HFFc6 (cell line): ENCODE data around the gene GABRB2. TPM values are rescaled to one million over a fixed set of nuclear protein-coding genes. Genes with fewer than 3 reads are reported as not detected.

Source experiments
- DNase-seq: peaks from one replicate; pipeline ENCODE4 v3.0.0-alpha.2; 2018
- H3K27ac Mint-ChIP-seq: 2 replicates; pipeline ENCODE4 v1.8.0; 2020; ENCODE audit warnings: mild to moderate bottlenecking, mixed read lengths
- H3K27me3 Mint-ChIP-seq: 2 replicates; pipeline ENCODE4 v1.8.0; 2021; ENCODE audit warnings: mild to moderate bottlenecking, moderate library complexity, mixed read lengths; ENCODE audit not compliant: insufficient read depth
- H3K36me3 Mint-ChIP-seq: 2 replicates; pipeline ENCODE4 v1.8.0; 2021; ENCODE audit warnings: low read depth, mixed read lengths
- H3K4me1 Mint-ChIP-seq: 2 replicates; pipeline ENCODE4 v1.8.0; 2020; ENCODE audit warnings: low read depth, mixed read lengths
- H3K4me3 Mint-ChIP-seq: 2 replicates; pipeline ENCODE4 v1.8.0; 2020; ENCODE audit warnings: mild to moderate bottlenecking, moderate library complexity, mixed read lengths
- H3K9me3 Mint-ChIP-seq: 2 replicates; pipeline ENCODE4 v1.8.0; 2020; ENCODE audit warnings: mild to moderate bottlenecking, mixed read lengths
- total RNA-seq, 6 experiments: library from RNA; stranded (reverse); fragmentation: NEBNext Ultra II Directional; extraction: Animal tissue kit (Norgen Biotek cat#: 25700); gene quantifications; 2 replicates in 1 of 6; 3 replicates in 5 of 6; pipeline ENCODE4 v1.2.3, GENCODE V29; 2021
- TF ChIP-seq, protein P1 (sequence below): fragments of 200-600 bp; sonication (generic); IDR thresholded peaks from 2 replicates; pipeline ENCODE4 v1.5.0; 2021; ENCODE audit warnings: antibody characterized with exemption, mild to moderate bottlenecking

The GABRB2 gene
- total RNA-seq, 6 experiments from 2014 or later = not detected

DNA sequence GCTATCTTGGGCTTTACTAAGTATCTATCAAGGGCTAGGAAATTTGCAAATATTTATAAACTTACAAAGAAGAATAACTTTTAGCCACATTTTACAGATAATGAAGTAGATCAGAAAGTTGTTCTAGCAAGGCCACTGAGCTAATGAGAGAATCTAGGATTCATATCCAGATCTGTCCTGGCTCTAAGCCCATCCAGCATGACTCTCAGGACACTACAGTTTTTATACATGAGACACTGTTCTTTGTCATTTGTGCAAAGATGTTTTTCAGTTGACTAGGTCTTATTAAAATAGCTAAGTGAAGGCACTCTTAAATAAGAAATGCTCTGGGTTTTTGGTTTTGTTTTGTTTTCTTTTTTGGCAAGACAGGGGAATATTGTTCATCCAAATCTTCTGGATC is 273.1 kb downstream of the GABRB2 start:
- H3K27me3 Mint-ChIP-seq = no peaks in the 10 kb centered on the region
- no peak overlapping the region for H3K4me3 Mint-ChIP-seq
- H3K9me3 Mint-ChIP-seq = peaks cover 42% of the 10 kb centered on the region
- H3K4me1 Mint-ChIP-seq = no peaks in the 10 kb centered on the region
- no peaks in the 10 kb centered on the region for H3K36me3 Mint-ChIP-seq
- TF ChIP-seq, protein P1, sequence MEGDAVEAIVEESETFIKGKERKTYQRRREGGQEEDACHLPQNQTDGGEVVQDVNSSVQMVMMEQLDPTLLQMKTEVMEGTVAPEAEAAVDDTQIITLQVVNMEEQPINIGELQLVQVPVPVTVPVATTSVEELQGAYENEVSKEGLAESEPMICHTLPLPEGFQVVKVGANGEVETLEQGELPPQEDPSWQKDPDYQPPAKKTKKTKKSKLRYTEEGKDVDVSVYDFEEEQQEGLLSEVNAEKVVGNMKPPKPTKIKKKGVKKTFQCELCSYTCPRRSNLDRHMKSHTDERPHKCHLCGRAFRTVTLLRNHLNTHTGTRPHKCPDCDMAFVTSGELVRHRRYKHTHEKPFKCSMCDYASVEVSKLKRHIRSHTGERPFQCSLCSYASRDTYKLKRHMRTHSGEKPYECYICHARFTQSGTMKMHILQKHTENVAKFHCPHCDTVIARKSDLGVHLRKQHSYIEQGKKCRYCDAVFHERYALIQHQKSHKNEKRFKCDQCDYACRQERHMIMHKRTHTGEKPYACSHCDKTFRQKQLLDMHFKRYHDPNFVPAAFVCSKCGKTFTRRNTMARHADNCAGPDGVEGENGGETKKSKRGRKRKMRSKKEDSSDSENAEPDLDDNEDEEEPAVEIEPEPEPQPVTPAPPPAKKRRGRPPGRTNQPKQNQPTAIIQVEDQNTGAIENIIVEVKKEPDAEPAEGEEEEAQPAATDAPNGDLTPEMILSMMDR = no peak
- no peak overlapping the region for H3K27ac Mint-ChIP-seq
- no peak for DNase-seq

DNA sequence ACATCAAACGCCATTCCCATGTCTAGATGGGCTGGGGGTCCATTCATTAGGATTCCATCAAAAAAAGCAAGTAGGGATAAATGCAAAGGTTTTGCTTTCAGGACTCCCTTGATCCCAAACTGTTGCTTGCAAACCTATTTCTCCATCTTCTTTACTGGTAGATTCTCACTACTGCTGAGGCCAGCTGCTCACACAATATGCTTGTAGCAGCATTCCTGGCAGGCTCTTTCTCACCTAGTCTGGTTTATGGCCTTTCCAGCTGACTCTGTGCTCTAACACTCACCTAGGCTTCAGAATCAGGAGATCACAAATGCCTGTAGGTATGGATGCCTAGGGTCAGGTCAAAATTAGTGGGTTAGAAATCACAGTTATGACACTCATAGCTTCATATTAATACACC is 274.7 kb downstream of the GABRB2 start:
- Mint-ChIP-seq H3K36me3 (no peaks in the 10 kb centered on the region), H3K9me3 (peaks cover 47% of the 10 kb centered on the region), H3K4me3 (no peak overlapping the region), H3K4me1 (no peaks in the 10 kb centered on the region), H3K27ac (no peak overlapping the region), H3K27me3 (no peaks in the 10 kb centered on the region)
- DNase-seq = no peak
- TF ChIP-seq, protein P1 = no peak

DNA sequence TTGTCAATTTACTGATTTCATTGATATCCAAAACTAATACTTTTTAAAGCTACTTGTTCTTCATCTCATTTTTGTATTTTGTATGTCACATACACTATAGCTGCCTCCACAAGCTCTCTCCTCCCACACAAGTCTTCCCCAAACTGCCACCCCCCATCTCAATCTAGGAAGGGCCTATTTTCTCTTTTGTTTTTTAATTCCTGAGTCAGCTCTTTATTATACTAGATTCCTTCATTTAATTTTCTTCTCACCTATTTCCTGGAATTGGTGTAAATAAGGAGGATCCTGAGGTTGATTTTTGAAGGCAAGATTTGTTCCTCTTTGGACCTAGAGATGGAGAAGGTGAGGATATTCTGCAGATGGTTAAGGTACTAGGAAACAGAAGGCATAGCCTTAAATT is 277.4 kb downstream of the GABRB2 start:
- Mint-ChIP-seq H3K27ac (no peak overlapping the region), H3K4me3 (no peak overlapping the region), H3K36me3 (no peaks in the 10 kb centered on the region), H3K9me3 (peaks cover 61% of the 10 kb centered on the region), H3K27me3 (no peaks in the 10 kb centered on the region), H3K4me1 (no peaks in the 10 kb centered on the region)
- DNase-seq = no peak
- TF ChIP-seq, protein P1 = no peak

DNA sequence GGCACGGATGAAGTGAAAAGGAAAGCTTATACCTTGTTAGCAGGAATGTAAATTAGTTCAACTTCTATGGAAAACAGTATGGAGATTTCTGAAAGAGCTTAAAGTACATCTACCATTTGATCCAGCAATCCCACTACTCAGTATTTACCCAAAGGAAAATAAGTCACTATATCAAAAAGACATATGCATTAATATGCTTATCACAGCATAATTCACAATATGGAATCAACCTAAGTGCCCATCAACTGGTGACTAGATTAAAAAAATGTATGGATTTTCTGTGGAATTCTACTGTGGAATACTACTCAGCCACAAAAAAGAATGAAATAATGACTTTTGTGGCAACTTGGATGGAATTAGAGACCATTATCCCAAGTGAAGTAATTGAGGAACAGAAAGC is 279.6 kb downstream of the GABRB2 start:
- H3K4me3 Mint-ChIP-seq = no peak overlapping the region
- H3K36me3 Mint-ChIP-seq = no peaks in the 10 kb centered on the region
- DNase-seq = no peak
- no peaks in the 10 kb centered on the region for H3K27me3 Mint-ChIP-seq
- H3K27ac Mint-ChIP-seq = no peak overlapping the region
- TF ChIP-seq, protein P1 = no peak
- H3K9me3 Mint-ChIP-seq = peaks cover 51% of the 10 kb centered on the region
- no peaks in the 10 kb centered on the region for H3K4me1 Mint-ChIP-seq

DNA sequence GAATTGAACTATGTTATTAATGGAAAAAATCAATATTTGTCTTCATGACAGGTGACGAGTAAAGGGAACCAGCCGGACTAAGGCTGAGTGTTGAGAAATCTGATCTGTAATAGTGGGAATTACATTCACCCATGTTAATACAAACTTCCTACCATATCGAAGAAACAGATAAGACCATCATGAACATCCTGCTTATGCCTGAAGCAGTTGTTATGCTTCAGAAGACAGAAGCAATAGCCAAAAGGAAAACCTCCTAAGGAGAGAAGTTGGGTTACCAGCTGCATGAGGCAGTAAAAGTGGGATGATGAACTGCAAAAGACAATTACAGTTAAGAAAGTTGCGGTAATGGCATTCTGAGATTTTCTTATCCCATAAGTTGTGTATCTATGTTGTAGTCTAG is 281.5 kb downstream of the GABRB2 start:
- Mint-ChIP-seq H3K27me3 (no peaks in the 10 kb centered on the region), H3K4me3 (no peak overlapping the region), H3K36me3 (0 out of 2 replicates have a peak, but pooled peaks cover under 1% of the 10 kb centered on the region), H3K27ac (no peak overlapping the region), H3K4me1 (no peaks in the 10 kb centered on the region), H3K9me3 (peaks cover 54% of the 10 kb centered on the region)
- no peak for DNase-seq
- TF ChIP-seq, protein P1 = no peak

DNA sequence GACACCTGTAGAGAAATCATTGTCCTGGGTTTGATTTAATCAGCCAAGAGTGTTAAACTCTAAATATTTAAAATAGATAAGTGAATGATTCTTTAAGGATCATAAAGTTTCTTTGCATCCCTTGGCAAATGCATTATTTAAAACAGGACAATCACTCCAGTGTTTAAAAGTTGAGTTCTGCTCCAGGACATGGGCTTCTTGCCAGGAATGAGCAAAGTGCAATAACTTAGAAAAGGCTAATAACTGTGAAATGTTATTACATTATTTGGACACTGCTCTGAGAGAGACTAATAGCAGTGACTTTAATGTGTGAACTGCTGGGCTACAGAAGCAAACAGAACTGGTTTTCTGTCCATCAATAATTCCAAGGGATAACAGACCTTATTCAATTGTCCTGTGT is 283.3 kb downstream of the GABRB2 start:
- no peaks in the 10 kb centered on the region for H3K4me1 Mint-ChIP-seq
- no peak for DNase-seq
- H3K9me3 Mint-ChIP-seq = peaks cover 54% of the 10 kb centered on the region
- H3K27me3 Mint-ChIP-seq = no peaks in the 10 kb centered on the region
- TF ChIP-seq, protein P1 = no peak
- peaks cover 5% of the 10 kb centered on the region; the same call in 1 of the 2 replicates for H3K36me3 Mint-ChIP-seq
- H3K27ac Mint-ChIP-seq = no peak overlapping the region
- no peak overlapping the region for H3K4me3 Mint-ChIP-seq
